OCI-LY1 (cell line): Measurements from ENCODE around the gene PTGER3.

Experiments
- H2AFZ ChIP-seq: fragments of 200-600 bp; sonication (generic), shearing (Covaris generic); 2 replicates; pipeline ENCODE4 v1.6.0; 2014; ENCODE audit warnings: antibody characterized with exemption, mild to moderate bottlenecking, low read length
- H3F3A ChIP-seq: fragments of 200-600 bp; sonication (generic), shearing (Covaris generic); 2 replicates; pipeline ENCODE4 v1.6.0; 2014; ENCODE audit warnings: mild to moderate bottlenecking, antibody characterized with exemption, low read length, moderate library complexity; ENCODE audit not compliant: insufficient read depth
- H3K27ac ChIP-seq: fragments of 200-600 bp; sonication (generic); 2 replicates; pipeline ENCODE4 v1.5.1; 2014; ENCODE audit warnings: low read length, mixed run types, mild to moderate bottlenecking, low read depth; ENCODE audit not compliant: poor library complexity, severe bottlenecking
- H3K27me3 ChIP-seq: fragments of 200-600 bp; sonication (generic); 2 replicates; pipeline ENCODE4 v1.6.0; 2014; ENCODE audit warnings: antibody characterized with exemption, mild to moderate bottlenecking, low read length, moderate library complexity; ENCODE audit not compliant: insufficient read depth
- H3K36me3 ChIP-seq: fragments of 200-600 bp; sonication (generic); 2 replicates; pipeline ENCODE4 v1.6.1; 2014; ENCODE audit warnings: mild to moderate bottlenecking, antibody characterized with exemption, low read length, moderate library complexity, mixed read lengths; ENCODE audit not compliant: insufficient read depth
- H3K4me1 ChIP-seq: fragments of 200-600 bp; sonication (generic); 2 replicates; pipeline ENCODE4 v1.5.1; 2014; ENCODE audit warnings: mild to moderate bottlenecking, low read length, moderate library complexity; ENCODE audit not compliant: insufficient read depth, severe bottlenecking
- H3K4me2 ChIP-seq: fragments of 200-600 bp; sonication (generic), shearing (Covaris generic); 2 replicates; pipeline ENCODE4 v1.6.1; 2014; ENCODE audit warnings: low read length
- H3K4me3 ChIP-seq: fragments of 200-600 bp; sonication (generic); 2 replicates; pipeline ENCODE4 v1.5.1; 2014; ENCODE audit warnings: low read length, low read depth, mild to moderate bottlenecking, mixed read lengths; ENCODE audit not compliant: poor library complexity, severe bottlenecking
- H3K79me2 ChIP-seq: fragments of 200-600 bp; shearing (Covaris generic); 2 replicates; pipeline ENCODE4 v1.6.1; 2016; ENCODE audit warnings: mixed run types, low read length, mixed read lengths; ENCODE audit not compliant: insufficient read depth
- H3K9ac ChIP-seq: fragments of 200-600 bp; sonication (generic), shearing (Covaris generic); 2 replicates; pipeline ENCODE4 v1.6.1; 2014; ENCODE audit warnings: mild to moderate bottlenecking, low read length, mixed read lengths
- H3K9me2 ChIP-seq: fragments of 200-600 bp; sonication (generic), shearing (Covaris generic); 2 replicates; pipeline ENCODE4 v1.6.1; 2014; ENCODE audit warnings: low read depth, mild to moderate bottlenecking, low read length, mixed read lengths
- H3K9me3 ChIP-seq: fragments of 200-600 bp; shearing (Covaris generic); 2 replicates; pipeline ENCODE4 v1.6.1; 2014; ENCODE audit warnings: low read length, mixed read lengths
- H4K20me1 ChIP-seq: fragments of 200-600 bp; sonication (generic), shearing (Covaris generic); 2 replicates; pipeline ENCODE4 v1.6.0; 2016; ENCODE audit warnings: mild to moderate bottlenecking, low read length; ENCODE audit not compliant: insufficient read depth
- EZH2 ChIP-seq: fragments of 200-600 bp; sonication (generic), shearing (Covaris generic); IDR thresholded peaks from 2 replicates; pipeline ENCODE4 v1.8.0; 2017; ENCODE audit warnings: borderline replicate concordance, mixed run types, mild to moderate bottlenecking, antibody characterized with exemption, low read length, moderate library complexity, mixed read lengths
- TF ChIP-seq, protein P1 (sequence below): fragments of 200-600 bp; sonication (generic), shearing (Covaris generic); IDR thresholded peaks from 2 replicates; pipeline ENCODE4 v1.5.1; 2017; ENCODE audit warnings: mild to moderate bottlenecking, antibody characterized with exemption, low read length, moderate library complexity, mixed read lengths

The PTGER3 gene

DNA sequence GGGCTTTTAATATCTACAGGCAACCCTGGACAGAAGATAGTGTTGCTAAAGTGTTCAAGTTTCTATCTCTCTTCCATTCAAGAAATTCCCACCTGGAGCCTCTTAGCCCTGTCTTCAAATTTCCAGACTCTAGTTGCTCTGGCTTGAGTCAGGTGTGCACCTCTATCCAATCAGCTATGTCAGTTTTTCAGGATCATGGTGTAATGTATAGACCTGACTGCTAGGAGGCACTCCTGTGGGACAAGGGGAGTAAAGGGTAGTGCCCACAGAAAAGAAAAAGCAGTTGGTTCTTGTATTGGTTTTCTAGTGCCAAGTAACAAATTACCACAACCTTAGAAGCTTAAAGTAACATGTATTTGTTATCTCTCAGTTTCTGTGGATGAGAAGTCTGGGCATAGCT is 39.4 kb upstream of the PTGER3 start:
- Histone ChIP-seq H2AFZ (no peak overlapping the region), H3K27ac (no peak overlapping the region), H3K4me2 (no peak overlapping the region), H3K4me1 (peaks cover 1% of the 10 kb centered on the region), H3K27me3 (no peaks in the 10 kb centered on the region), H3K9me2 (no peaks in the 10 kb centered on the region), H3K4me3 (no peak overlapping the region), H3F3A (no peaks in the 10 kb centered on the region), H3K9ac (no peak overlapping the region), H3K36me3 (no peaks in the 10 kb centered on the region; the same call in 1 of the 2 replicates), H3K9me3 (no peaks in the 10 kb centered on the region), H4K20me1 (no peaks in the 10 kb centered on the region), H3K79me2 (no peaks in the 10 kb centered on the region)
- TF ChIP-seq, protein P1, sequence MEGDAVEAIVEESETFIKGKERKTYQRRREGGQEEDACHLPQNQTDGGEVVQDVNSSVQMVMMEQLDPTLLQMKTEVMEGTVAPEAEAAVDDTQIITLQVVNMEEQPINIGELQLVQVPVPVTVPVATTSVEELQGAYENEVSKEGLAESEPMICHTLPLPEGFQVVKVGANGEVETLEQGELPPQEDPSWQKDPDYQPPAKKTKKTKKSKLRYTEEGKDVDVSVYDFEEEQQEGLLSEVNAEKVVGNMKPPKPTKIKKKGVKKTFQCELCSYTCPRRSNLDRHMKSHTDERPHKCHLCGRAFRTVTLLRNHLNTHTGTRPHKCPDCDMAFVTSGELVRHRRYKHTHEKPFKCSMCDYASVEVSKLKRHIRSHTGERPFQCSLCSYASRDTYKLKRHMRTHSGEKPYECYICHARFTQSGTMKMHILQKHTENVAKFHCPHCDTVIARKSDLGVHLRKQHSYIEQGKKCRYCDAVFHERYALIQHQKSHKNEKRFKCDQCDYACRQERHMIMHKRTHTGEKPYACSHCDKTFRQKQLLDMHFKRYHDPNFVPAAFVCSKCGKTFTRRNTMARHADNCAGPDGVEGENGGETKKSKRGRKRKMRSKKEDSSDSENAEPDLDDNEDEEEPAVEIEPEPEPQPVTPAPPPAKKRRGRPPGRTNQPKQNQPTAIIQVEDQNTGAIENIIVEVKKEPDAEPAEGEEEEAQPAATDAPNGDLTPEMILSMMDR, result no peak
- TF ChIP-seq EZH2, result no peak

DNA sequence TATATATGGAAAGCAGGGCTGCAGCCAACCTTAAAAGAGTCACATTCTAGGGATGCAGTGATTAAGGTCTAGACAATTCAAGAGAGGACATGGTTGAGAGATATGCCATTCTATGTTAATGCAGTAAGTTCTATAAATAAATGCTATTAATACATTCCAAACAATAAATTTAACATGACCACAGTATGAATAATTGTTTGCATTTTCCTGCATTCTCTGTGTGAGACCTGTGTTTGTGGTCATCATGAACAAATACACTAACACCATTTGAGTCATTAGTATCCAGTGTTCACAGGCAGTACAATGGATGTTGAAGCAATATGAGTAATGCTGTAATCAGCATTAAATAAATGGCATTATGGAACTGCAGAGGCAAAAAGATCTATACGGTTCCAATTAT is 38.7 kb upstream of the PTGER3 start:
- no peaks in the 10 kb centered on the region; the same call in 1 of the 2 replicates for H3K36me3 ChIP-seq
- no peaks in the 10 kb centered on the region for H3K79me2 ChIP-seq
- no peak overlapping the region for H3K4me2 ChIP-seq
- no peak overlapping the region for H3K27ac ChIP-seq
- no peaks in the 10 kb centered on the region for H3F3A ChIP-seq
- no peak overlapping the region for H2AFZ ChIP-seq
- peaks cover 8% of the 10 kb centered on the region for H3K4me1 ChIP-seq
- TF ChIP-seq EZH2, result no peak
- TF ChIP-seq, protein P1, result no peak
- H4K20me1 ChIP-seq, result no peaks in the 10 kb centered on the region
- no peak overlapping the region for H3K9ac ChIP-seq
- no peaks in the 10 kb centered on the region for H3K27me3 ChIP-seq
- H3K9me3 ChIP-seq, result no peaks in the 10 kb centered on the region
- no peaks in the 10 kb centered on the region for H3K9me2 ChIP-seq
- H3K4me3 ChIP-seq, result no peak overlapping the region

- Histone ChIP-seq H3K27me3 (no peaks in the 10 kb centered on the region), H4K20me1 (0 out of 2 replicates have a peak, but pooled peaks cover 6% of the 10 kb centered on the region), H3K9me2 (no peaks in the 10 kb centered on the region), H3K4me3 (no peak overlapping the region), H3K4me1 (peaks cover 23% of the 10 kb centered on the region), H3F3A (no peaks in the 10 kb centered on the region), H3K79me2 (peaks cover 26% of the 10 kb centered on the region), H3K36me3 (peaks cover 9% of the 10 kb centered on the region), H3K27ac (no peak overlapping the region), H2AFZ (no peak overlapping the region), H3K9me3 (no peaks in the 10 kb centered on the region), H3K9ac (no peak overlapping the region), H3K4me2 (no peak overlapping the region)
- no peak for TF ChIP-seq EZH2
- TF ChIP-seq, protein P1, result no peak
Measured at GRCh38 chr1:71083271-71083670, 35.7 kb upstream of the PTGER3 start.
